OCI-M2 (cell line): ENCODE data around the gene MPL.
"Not testable (repeated sequence)": the region's sequence is repeated elsewhere in the genome, so short reads cannot be mapped to it uniquely, and the experiment has no call there.

Source experiments
- DNase-seq: peaks from one replicate; lab custom pipeline; 2025; ENCODE audit not compliant: unreplicated experiment; lab: John Stamatoyannopoulos, UW

Gene MPL

DNA sequence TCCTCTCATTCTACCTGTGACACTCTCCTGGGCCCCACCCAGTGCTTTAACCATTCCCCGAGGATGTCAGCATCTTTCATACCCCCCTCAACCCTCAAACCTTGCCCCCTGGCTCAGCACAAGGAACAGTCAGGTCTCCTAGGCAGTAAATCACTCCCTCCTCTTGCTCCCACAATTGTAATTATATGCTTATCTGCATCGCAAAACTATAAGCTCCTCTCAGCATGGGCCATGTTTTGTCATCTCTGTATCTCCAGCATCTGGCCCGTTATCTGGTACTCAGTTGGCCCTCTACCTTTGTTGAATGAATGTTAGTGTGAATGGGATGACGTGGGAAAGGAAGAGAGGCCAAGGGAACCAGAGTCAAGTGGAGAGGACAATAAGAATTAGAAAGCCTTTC is 32.9 kb downstream of the MPL start:
- DNase-seq = no peak

DNA sequence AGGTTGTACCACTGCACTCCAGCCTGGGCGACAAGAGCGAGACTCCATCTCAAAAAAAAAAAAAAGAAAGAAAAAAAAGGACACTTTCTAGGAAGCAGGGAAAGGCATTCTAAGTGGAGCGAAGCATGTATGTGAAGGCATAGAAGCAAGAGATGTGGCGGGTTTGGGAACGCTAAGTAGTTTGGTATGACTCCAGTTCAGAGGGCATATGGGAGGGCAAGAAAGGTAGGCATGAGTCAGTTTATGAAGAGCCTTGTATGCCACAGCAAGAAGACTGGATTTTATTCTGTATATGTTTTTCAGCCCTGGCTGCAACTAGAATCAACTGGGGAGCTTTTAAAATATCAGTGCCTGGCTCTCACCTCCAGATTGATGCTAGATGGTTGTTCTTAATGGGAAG is 34.6 kb downstream of the MPL start:
- DNase-seq = no peak

DNA sequence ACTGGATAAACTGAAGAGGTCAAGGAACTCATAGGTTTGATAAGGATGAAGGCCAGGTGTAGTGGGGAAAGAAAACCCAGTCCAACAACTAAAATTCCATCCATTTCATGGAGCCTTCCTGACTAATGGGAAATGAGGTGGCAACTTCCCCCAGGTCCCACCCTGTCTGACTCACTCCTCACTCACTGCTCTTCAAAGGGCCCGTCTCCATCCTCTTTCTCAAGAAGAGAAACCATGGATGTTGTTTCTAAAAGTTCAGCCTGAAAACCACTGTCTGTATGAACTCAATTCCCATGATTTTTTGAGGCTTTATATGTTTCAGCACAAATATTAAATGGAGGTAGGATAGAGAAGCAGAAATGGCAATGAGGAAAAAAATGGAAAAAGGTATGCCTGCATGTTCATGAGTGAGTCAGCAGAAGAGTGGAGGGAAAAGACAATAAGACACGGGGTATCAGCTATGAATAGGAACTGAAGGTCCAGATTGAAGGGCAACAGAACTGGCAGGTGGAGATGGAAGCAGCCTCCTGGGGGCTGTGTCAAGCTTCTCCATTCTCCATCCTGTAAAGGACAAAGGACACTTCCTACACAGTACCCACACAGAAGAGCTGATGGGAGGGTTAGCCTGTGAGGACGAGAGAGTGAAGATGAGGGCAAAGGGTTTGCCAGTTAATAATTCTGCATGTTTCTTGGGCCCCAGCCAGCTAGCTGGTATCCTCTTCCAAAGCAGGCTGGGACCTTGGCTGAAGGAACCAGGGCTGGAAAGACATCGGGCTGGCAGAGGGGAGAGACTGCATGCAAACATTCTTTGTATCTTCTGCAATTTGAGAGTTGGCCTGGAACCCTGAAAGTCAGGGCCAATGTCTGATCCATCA is 35.7 kb downstream of the MPL start:
- no peak for DNase-seq

DNA sequence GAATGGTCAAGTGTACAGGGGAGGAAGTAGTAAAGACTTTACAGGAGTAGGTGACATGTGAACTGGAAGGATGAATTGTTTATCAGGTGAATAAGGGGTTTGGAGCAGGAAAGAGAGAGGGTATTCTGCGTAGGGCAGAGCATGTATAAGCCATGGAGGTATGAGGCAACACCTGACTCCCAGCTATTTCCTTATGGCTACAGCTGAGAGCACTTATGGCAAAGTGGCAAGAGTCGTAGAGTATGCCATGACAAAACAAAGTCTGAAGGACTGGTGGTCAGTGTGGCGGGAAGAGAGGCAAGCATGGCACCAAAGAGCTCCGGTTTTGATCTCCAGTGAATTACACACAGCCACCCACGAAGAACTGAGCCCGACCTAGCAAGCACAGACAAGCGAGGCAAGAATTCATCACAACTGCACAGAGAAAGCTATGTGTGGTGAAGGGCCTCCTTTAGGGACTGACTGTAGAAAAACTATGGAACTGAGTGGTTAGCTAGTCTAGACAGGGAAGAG is 39.2 kb downstream of the MPL start:
- no peak for DNase-seq

DNA sequence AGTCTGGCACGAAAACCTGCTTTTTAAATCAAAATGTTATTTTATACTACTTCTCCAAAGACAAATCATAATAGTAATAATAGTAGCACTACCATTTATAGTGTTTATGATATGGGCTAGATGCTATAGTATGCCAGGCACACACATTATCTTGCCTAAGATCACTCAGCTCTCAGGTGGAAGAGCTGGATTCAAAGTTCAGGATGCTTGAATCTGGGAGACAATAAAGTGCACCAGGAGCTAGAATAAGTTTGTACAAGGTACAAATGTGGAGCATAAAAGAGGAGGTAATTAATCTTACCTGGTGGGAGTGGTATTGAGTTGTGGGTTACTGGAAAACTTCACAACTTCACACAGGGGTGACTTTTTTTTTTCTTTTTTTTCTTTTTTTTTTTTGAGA is 40.2 kb downstream of the MPL start:
- DNase-seq = no peak

DNA sequence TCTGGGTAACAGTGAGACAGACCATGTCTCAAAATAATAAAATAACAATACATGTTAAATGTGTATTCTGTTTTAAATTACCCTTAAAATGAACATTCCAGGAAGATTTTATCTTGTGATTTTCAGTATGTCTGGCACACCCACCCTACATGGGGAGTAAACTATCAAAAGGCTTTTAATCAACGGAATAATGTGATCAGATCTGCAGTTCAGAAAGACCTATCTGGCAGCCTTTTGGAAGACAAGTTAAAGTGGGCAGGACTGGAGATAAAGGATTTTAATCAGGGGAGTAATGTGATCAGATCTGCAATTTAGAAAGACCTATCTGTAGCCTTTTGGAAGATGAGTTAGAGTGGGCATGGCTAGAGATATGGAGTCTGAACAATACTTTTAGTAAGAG is 41.9 kb downstream of the MPL start:
- DNase-seq = no peak

DNA sequence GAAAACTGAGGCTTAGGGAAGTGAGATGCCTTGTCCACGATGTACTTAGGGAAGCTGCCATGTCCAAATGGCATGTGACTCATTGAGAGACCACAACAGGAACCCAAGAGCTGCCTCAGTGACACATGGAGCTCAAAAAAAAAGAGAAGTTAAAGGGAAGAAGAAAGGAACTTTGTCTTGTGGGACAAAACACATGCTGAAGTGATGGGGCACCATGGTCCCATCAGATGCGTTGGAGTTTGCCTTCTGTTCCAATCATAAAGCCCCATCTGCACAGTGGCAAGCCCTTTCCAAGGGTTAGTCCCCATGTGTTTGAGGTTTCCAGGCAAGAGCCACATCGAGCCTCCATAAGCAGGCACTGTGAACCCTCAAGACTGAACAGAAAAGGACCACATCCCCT is 44.0 kb downstream of the MPL start:
- no peak for DNase-seq

DNA sequence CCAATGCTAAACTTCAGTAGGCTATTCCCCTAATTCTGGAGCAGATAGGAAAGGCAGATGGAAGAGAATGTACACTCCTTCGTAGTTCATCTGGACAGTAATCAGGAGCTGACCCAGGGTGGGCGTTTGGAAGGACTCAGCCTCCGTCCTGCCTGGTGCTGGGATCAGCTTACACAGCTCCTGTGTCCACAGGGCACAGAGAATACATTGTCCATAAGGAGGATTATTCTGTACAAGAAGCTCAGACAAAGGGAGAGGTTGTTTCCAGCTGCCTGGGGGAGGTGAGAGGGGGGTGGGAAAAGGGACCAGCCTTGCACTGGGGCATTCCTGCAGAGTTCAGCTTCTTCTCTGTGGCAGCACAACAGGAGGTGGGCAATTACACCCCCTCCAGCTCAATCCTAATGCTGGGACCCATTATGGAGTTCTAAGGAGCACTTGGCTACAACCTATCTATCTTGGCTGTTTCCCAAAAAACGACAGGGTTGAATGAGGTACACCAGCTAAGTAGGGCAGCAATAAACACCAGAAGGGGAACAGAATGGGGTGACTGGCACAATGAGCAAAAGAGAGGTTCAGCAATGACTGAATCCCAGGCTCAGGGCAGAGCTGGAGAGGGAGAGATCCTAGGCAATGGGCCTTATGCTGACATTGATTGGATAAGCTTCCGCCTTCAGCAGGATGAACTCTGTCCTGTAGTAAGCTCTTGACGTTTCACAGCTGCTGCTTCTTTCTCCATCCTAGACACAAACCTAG is 44.6 kb downstream of the MPL start:
- DNase-seq = no peak

DNA sequence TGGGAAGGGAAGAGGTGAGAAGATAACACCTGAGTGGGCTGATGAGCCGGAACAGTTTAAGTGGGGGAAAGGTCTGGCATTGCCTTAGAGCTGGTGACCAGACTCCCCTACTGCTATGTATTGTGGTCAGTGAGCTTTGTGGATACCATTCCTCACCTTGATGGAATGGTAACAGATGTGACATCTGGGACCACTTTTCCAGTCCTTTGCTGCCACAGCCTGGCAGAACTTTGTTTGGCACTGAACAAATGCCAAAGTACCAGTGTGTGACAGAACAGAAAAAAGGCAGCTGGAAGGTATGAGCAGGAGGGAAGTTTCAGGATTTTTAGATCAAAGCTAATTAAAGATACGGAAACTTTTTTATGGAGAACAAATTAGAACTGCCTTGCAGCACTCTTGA is 45.8 kb downstream of the MPL start:
- no peak for DNase-seq

DNA sequence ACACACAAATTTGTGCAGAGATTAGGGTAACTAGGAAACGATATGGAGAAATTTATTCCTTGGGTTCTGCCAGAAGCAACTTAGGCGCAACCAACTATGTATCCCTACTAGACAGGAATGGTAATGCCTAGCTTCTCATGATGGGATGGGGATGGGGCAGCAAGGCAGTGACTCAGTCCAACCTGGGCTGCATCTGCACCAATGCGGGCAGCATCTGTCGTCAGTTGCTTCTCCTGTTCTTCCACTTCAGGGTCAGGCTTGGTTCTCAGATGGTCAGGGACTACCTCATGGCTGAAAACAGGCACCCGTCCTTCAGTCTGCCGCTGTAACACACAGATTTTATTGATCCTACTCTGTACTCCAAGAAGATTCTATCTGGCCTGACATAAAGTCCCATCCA is 49.1 kb downstream of the MPL start:
- DNase-seq = no peak

DNA sequence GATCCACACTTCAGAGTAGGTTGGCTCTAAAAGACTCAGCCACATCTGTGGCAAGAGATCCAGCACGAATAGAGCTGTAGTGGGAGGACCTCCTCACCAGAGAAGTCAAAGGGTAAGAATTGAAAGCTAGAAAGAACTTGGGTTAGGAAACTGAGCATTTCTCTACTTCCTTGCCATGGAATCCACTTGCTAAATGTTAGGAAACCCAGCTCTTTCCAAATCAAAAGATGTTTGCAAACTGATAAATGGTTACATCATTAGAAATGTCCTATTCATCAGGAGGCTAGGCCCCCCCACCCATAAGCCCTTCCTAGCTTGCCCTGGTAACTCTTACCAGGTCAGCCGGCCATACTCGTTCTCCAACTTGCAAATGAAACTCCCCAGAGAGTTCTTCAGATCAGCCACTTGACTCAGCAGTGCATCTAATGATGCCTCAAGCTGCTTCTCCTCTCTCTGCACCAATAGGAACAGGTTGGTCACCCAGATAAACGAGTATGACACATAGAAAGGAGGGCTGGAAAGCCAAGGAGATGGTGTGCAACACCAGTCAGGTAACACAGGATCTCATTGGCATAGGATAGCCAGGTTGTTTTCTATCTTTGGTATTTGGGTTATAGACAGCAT is 50.5 kb downstream of the MPL start:
- no peak for DNase-seq

DNA sequence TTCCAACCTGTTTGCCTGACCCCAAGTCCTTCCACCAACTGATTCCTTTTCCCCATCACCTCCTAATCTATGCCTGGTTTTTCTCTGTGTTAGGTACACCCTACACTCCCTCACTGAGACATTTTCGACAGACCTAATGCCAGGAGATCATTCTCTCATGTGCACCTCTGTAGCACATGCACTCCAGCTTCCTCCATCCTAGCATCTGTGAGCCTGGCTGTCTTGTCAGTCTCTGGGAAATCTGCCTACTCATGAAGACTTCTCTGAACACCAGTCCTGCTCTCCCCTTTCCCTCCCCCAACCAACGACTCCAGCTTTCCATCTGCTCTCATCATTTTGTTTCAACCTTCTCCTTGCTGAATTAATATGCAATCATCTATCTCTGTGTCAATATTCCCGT is 51.0 kb downstream of the MPL start:
- DNase-seq = no peak

DNA sequence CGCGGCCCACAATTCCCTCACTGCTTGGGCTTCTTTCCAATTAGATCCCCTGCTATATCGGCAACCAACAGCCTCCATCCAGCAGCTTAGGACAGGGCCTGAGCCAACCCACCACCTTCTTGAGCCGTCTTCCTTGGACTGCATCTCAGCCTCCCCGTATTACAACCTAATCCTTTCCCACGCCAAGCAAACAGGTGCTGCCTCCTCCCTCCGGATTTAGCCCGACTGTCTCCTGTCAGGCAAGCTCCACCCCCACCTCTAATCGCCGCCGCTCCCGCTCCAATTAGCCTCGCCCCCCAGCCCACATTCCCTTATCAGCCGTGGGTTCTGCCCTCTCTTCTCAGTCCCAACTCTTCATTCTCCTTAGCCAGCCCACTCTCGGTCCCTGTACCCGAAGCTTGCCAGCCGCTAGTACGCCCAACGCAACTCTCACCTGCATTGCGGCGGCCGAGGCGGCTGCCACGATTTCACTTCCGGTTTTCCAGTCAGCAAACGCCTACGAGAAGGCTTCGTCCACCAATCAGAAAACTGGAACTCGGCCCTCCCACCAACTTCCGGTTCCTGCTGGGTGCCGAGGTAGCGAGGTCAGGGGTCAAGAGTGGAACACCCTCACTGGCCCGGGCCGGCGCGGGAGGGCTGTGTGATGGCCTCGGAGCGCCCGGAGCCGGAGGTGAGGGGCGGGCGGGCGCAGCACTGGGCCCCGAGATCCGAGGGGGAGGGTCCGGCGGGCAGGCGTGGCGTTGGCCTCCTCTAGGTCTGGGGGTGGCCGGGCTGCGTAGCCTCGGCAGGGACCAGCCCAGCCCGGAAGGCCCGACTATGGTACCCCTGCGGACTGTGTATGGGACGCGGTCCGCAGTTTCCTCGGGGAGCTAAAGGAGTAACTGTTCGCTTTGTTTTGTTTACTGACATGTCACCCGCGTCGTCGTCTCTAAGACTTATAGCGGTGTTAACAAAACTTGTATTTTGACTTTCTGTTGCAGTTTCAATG is 52.0 kb downstream of the MPL start, which contains the start of the genes MED8 and SZT2:
Gene MED8, minus strand, starts transcription at position 475 of the 988 bp plus-strand sequence. Its CDS starts 36 bp downstream, at position 439.
Gene SZT2, plus strand, starts transcription at position 574 of the 988 bp plus-strand sequence. Its CDS starts 70 bp downstream, at position 644.
- peak; percentile 77 for DNase-seq

DNA sequence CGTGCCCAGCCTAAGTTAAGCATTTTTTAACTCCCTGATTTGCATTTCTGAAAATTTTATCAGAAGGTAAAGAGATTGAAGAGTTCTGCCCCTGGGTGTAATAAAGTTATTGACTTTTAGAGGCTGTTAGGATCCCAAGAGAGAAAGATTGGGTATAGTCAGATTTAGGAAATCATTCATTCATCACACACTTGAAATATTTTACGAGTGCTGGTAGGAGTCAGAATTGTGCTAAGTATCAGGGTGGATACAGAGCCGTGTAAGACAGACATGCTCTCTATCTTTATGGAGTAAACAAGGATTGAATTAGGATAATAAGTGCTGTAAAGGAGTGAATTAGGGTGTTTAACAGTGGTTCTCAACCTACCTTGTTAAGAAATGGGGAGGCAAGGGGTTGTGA is 55.1 kb downstream of the MPL start:
- DNase-seq = no peak

DNA sequence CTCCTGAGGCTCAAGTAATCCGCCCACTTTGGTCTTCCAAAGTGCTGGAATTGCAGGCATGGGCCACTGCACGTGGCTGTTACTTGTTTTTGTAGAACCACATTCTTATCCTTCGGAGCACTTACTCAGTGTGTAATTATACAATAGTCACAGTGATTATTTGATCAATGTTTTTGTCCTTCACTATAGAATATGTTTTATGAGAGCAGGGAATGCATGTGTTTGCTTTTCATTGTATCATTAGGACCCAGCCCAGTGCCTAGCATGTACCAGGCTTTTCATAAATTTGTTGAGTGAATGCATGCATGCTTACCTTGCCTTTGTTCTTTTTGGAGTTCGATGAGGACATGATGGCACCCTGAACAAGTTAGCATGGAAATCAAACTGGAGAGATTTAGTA is 57.9 kb downstream of the MPL start:
- DNase-seq = no peak

DNA sequence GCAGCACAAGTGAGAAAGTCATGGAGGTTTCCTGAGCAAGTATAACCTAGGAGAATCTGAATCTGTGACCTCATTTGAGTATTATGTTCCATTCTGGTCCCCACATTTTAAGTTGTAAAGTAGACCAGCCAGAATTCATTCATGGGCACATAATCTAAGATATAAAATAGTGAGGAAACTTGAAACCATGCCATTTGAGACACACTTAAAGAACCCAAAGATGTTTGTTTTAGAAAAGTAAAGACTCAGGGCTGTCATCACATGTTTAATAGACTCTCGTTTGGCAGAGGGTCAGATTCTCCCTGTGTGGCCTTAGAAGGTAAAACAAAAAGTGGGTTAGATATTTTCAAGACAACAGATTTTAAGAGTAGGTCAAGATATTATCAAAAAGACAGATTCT is 58.4 kb downstream of the MPL start:
- no peak for DNase-seq

DNA sequence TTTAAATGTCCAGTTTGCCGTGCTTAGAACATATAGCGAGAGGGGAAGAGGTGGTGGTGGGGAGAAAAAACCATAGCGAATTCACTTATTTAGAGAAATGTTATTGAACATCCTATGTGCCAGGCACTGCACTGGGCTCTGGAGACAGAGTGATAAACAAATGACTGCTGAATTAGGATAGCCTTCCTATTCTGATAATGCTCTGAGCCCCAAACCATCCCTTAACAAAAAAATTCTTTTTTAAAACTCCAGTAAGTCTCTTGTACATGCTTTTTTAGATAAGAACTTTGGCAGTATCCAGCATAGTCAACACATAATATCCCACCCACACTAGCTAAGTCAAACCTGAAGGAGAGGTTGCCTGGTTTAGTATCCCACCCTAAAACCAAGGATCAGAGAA is 60.6 kb downstream of the MPL start:
- no peak for DNase-seq

DNA sequence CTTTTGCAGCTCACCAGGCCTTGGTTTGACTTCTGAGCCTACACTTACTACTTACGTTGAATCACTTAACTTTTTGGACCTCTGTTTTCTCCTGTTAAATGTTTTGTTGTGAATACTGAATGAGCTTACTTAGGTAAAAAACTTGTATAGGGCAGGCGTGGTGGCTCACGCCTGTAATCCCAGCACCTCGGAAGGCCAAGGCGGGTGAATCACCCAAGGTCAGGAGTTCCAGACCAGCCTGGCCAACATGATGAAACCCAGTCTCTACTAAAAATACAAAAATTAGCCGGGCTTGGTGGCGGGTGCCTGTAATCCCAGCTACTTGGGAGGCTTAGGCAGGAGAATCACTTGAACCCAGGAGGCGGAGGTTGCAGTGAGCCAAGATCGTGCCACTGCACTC is 62.8 kb downstream of the MPL start:
- DNase-seq = not testable (repeated sequence)

DNA sequence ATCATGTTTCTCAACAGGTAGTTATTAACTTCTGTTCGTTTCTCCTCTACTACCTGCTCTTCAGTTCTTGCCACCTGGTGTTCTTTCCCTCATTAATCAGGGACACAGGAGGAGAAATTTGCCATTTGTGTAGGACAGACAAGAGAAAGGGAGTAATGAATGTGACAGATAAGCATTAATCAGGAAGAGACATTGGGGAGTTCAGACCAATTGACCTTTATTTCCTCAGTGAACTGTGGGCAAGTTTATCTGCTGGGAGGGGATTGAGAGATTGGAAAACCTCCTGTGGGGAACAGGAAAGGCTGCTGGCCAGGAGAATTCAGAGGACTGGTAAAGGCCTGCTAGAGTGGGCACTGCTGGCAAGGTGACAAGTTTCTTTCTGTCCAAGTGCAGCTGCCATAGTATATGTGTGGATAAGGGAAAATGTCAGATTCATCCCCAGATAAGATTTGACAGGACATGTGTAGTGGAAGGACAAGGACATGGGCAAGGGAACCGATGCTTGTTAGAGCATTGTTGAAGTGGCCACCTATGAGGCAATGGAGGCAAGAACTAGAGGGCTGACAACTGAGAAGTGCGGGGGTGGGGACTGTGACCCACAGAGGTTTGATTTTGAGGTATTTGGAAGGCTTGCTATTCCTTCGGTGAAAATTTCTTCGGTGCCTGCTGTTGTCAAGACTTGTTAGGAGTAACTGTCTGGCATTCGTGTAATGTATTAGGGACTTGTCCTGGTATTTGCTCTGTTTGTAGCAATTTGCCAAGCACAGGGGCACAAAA is 64.7 kb downstream of the MPL start:
- DNase-seq = no peak
